SJCRH30 (cell line): Measurements from ENCODE around the gene EVPL. TPM values are rescaled to one million over a fixed set of nuclear protein-coding genes. Genes with fewer than 3 reads are reported as not detected.

Source experiments
- DNase-seq, 2 experiments: peaks; one replicate each; pipeline ENCODE4 v3.0.0-alpha.2; 2015 to 2020
- H3K27ac ChIP-seq: fragments of 250-450 bp; sonication (Bioruptor Pico); 2 replicates; pipeline ENCODE4 v1.5.1; 2020; ENCODE audit warnings: mild to moderate bottlenecking, moderate library complexity
- H3K27me3 ChIP-seq: fragments of 250-450 bp; sonication (Bioruptor Pico); 2 replicates; pipeline ENCODE4 v1.5.1; 2020; ENCODE audit warnings: mild to moderate bottlenecking, moderate library complexity
- H3K36me3 ChIP-seq: fragments of 250-450 bp; sonication (Bioruptor Pico); 2 replicates; pipeline ENCODE4 v1.5.1; 2020; ENCODE audit warnings: mild to moderate bottlenecking, moderate library complexity
- H3K4me1 ChIP-seq: fragments of 250-450 bp; sonication (Bioruptor Pico); 2 replicates; pipeline ENCODE4 v1.5.1; 2020; ENCODE audit warnings: mild to moderate bottlenecking, moderate library complexity
- H3K4me3 ChIP-seq: fragments of 250-450 bp; sonication (Bioruptor Pico); 2 replicates; pipeline ENCODE4 v1.5.1; 2020; ENCODE audit warnings: mild to moderate bottlenecking, moderate library complexity
- H3K9me3 ChIP-seq: fragments of 250-450 bp; sonication (Bioruptor Pico); replicated peaks from 2 replicates; pipeline ENCODE4 v1.5.1; 2020; ENCODE audit warnings: mild to moderate bottlenecking, moderate library complexity
- total RNA-seq: library from RNA; depleted of rRNA; stranded (reverse); fragments of >200 nt; shearing (Covaris generic); gene quantifications from 2 replicates; pipeline ENCODE4 v1.2.3, GENCODE V29; 2014

EVPL gene
- total RNA-seq, 1 experiment from 2014 or later: 1.1 TPM

GRCh38 chr17:76034428-76035350, 7.6 kb upstream of the EVPL start:
- H3K27me3 ChIP-seq: no peaks in the 10 kb centered on the region
- H3K27ac ChIP-seq: no peak overlapping the region
- H3K9me3 ChIP-seq: no peaks in the 10 kb centered on the region
- H3K4me3 ChIP-seq: no peak overlapping the region
- peaks cover 7% of the 10 kb centered on the region for H3K4me1 ChIP-seq
- peaks cover 15% of the 10 kb centered on the region for H3K36me3 ChIP-seq
- no peak for DNase-seq

GRCh38 chr17:76033139-76033538, 6.0 kb upstream of the EVPL start:
- no peaks in the 10 kb centered on the region for H3K9me3 ChIP-seq
- H3K27me3 ChIP-seq: no peaks in the 10 kb centered on the region
- H3K27ac ChIP-seq: no peak overlapping the region
- H3K4me1 ChIP-seq: peaks cover 18% of the 10 kb centered on the region
- no peak for DNase-seq
- no peaks in the 10 kb centered on the region; the same call in 1 of the 2 replicates for H3K36me3 ChIP-seq
- no peak overlapping the region for H3K4me3 ChIP-seq

- H3K4me1 ChIP-seq: peaks cover 16% of the 10 kb centered on the region
- no peaks in the 10 kb centered on the region for H3K27me3 ChIP-seq
- no peaks in the 10 kb centered on the region for H3K9me3 ChIP-seq
- H3K36me3 ChIP-seq: no peaks in the 10 kb centered on the region
- DNase-seq: no peak
- H3K4me3 ChIP-seq: no peak overlapping the region
- no peak overlapping the region for H3K27ac ChIP-seq
Observed at GRCh38 chr17:76032780-76033108, 5.6 kb upstream of the EVPL start.

GRCh38 chr17:76032073-76032779, 5.1 kb upstream of the EVPL start:
- Histone ChIP-seq H3K27ac (no peak overlapping the region), H3K36me3 (no peaks in the 10 kb centered on the region)
- DNase-seq: no peak

GRCh38 chr17:76026714-76027158, 370 bp downstream of the EVPL start:
- Histone ChIP-seq H3K27ac (no peak overlapping the region), H3K36me3 (no peaks in the 10 kb centered on the region), H3K9me3 (no peaks in the 10 kb centered on the region), H3K4me3 (no peak overlapping the region), H3K4me1 (peaks cover 19% of the 10 kb centered on the region; the same call in 1 of the 2 replicates), H3K27me3 (no peaks in the 10 kb centered on the region)
- no peak for DNase-seq

More at GRCh38 chr17:76032073-76032779, 5.1 kb upstream of the EVPL start:
- H3K4me3 ChIP-seq: no peak overlapping the region
- peaks cover 17% of the 10 kb centered on the region; the same call in 1 of the 2 replicates for H3K4me1 ChIP-seq
- no peaks in the 10 kb centered on the region for H3K27me3 ChIP-seq
- no peaks in the 10 kb centered on the region for H3K9me3 ChIP-seq

GRCh38 chr17:76025294-76025693, 1.8 kb downstream of the EVPL start:
- Histone ChIP-seq H3K36me3 (no peaks in the 10 kb centered on the region), H3K27ac (no peak overlapping the region), H3K4me3 (no peak overlapping the region), H3K4me1 (peaks cover 19% of the 10 kb centered on the region; the same call in 1 of the 2 replicates), H3K27me3 (no peaks in the 10 kb centered on the region), H3K9me3 (no peaks in the 10 kb centered on the region)
- DNase-seq: no peak

GRCh38 chr17:76024353-76024752, 2.8 kb downstream of the EVPL start:
- H3K4me3 ChIP-seq: no peak overlapping the region
- no peak overlapping the region for H3K27ac ChIP-seq
- DNase-seq: no peak
- no peaks in the 10 kb centered on the region for H3K9me3 ChIP-seq
- no peaks in the 10 kb centered on the region for H3K36me3 ChIP-seq
- peaks cover 16% of the 10 kb centered on the region; the same call in 1 of the 2 replicates for H3K4me1 ChIP-seq
- no peaks in the 10 kb centered on the region for H3K27me3 ChIP-seq

GRCh38 chr17:76023900-76024237, 3.2 kb downstream of the EVPL start:
- Histone ChIP-seq H3K4me1 (peaks cover 13% of the 10 kb centered on the region; the same call in 1 of the 2 replicates), H3K27ac (no peak overlapping the region), H3K27me3 (no peaks in the 10 kb centered on the region), H3K4me3 (no peak overlapping the region), H3K9me3 (no peaks in the 10 kb centered on the region), H3K36me3 (no peaks in the 10 kb centered on the region)
- DNase-seq: no peak

- no peak overlapping the region for H3K27ac ChIP-seq
- peaks cover 7% of the 10 kb centered on the region; the same call in 1 of the 2 replicates for H3K4me1 ChIP-seq
- DNase-seq: no peak
- no peaks in the 10 kb centered on the region for H3K27me3 ChIP-seq
- H3K9me3 ChIP-seq: no peaks in the 10 kb centered on the region
- no peak overlapping the region for H3K4me3 ChIP-seq
- H3K36me3 ChIP-seq: no peaks in the 10 kb centered on the region
Observed at GRCh38 chr17:76022973-76023899, 3.9 kb downstream of the EVPL start.

GRCh38 chr17:76022285-76022684, 4.8 kb downstream of the EVPL start:
- no peak overlapping the region for H3K27ac ChIP-seq
- no peaks in the 10 kb centered on the region for H3K36me3 ChIP-seq
- no peaks in the 10 kb centered on the region for H3K9me3 ChIP-seq
- no peak for DNase-seq
- peaks cover 5% of the 10 kb centered on the region; the same call in 1 of the 2 replicates for H3K4me1 ChIP-seq
- H3K27me3 ChIP-seq: no peaks in the 10 kb centered on the region
- no peak overlapping the region for H3K4me3 ChIP-seq

GRCh38 chr17:76019833-76020467, 7.2 kb downstream of the EVPL start:
- Histone ChIP-seq H3K27me3 (no peaks in the 10 kb centered on the region), H3K4me3 (no peak overlapping the region), H3K4me1 (peaks cover 7% of the 10 kb centered on the region; the same call in 1 of the 2 replicates), H3K27ac (no peak overlapping the region), H3K9me3 (no peaks in the 10 kb centered on the region), H3K36me3 (no peaks in the 10 kb centered on the region)
- no peak for DNase-seq

- no peaks in the 10 kb centered on the region for H3K9me3 ChIP-seq
- no peak for DNase-seq
- no peaks in the 10 kb centered on the region for H3K27me3 ChIP-seq
- no peak overlapping the region for H3K27ac ChIP-seq
- peaks cover 10% of the 10 kb centered on the region for H3K4me1 ChIP-seq
- no peak overlapping the region for H3K4me3 ChIP-seq
- H3K36me3 ChIP-seq: no peaks in the 10 kb centered on the region
Observed at GRCh38 chr17:76018801-76019200, 8.3 kb downstream of the EVPL start.

- Histone ChIP-seq H3K9me3 (no peaks in the 10 kb centered on the region), H3K27me3 (no peaks in the 10 kb centered on the region), H3K4me3 (no peak overlapping the region), H3K36me3 (no peaks in the 10 kb centered on the region), H3K27ac (no peak overlapping the region), H3K4me1 (peaks cover 14% of the 10 kb centered on the region)
- no peak for DNase-seq
Observed at GRCh38 chr17:76018340-76018680, 8.8 kb downstream of the EVPL start.
